ENCODE measurements around the gene MANF.

Gene MANF

DNA sequence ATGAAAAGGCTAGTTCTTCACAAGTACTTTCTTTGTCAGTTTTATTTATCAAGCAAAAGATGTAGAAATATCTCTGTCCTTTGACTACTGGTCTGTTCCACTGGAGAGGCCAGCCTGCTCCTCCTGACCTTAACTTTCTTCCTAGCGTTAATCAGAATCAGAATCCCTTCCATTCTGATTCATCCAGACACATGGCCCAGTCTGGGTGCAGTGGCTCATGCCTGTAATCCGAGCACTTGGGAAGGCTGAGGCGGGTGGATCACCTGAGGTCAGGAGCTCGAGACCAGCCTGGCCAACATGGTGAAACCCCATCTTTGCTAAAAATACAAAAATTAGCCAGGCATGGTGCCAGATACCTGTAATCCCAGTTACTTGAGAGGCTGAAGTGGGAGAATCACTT, 32.0 kb upstream of the MANF start:
- H3K4me3 ChIP-seq (IDR thresholded peaks at IDR 0.05; ENCODE audit: insufficient read depth, low read depth, low read length), result no peak overlapping the region
- H3K4me2 ChIP-seq, result no peak overlapping the region
- H3K9ac ChIP-seq, result no peak overlapping the region
- TF ChIP-seq, protein P1, sequence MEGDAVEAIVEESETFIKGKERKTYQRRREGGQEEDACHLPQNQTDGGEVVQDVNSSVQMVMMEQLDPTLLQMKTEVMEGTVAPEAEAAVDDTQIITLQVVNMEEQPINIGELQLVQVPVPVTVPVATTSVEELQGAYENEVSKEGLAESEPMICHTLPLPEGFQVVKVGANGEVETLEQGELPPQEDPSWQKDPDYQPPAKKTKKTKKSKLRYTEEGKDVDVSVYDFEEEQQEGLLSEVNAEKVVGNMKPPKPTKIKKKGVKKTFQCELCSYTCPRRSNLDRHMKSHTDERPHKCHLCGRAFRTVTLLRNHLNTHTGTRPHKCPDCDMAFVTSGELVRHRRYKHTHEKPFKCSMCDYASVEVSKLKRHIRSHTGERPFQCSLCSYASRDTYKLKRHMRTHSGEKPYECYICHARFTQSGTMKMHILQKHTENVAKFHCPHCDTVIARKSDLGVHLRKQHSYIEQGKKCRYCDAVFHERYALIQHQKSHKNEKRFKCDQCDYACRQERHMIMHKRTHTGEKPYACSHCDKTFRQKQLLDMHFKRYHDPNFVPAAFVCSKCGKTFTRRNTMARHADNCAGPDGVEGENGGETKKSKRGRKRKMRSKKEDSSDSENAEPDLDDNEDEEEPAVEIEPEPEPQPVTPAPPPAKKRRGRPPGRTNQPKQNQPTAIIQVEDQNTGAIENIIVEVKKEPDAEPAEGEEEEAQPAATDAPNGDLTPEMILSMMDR (conservative IDR thresholded peaks at IDR 0.05; ENCODE audit: low read depth, low read length), result no peak
- H4K20me1 ChIP-seq (ENCODE audit: insufficient read depth), result no peaks in the 10 kb centered on the region
- no peak overlapping the region for H3K27ac ChIP-seq
- no peaks in the 10 kb centered on the region for H3K4me1 ChIP-seq (ENCODE audit: low read depth, poor library complexity, severe bottlenecking)
- H3K36me3 ChIP-seq (ENCODE audit: insufficient read depth), result no peaks in the 10 kb centered on the region
- no peak overlapping the region for H2AFZ ChIP-seq (ENCODE audit: low read depth)
- H3K79me2 ChIP-seq (ENCODE audit: insufficient read depth, low read depth), result no peaks in the 10 kb centered on the region
- no peaks in the 10 kb centered on the region for H3K27me3 ChIP-seq (ENCODE audit: insufficient read depth, low read depth)

DNA sequence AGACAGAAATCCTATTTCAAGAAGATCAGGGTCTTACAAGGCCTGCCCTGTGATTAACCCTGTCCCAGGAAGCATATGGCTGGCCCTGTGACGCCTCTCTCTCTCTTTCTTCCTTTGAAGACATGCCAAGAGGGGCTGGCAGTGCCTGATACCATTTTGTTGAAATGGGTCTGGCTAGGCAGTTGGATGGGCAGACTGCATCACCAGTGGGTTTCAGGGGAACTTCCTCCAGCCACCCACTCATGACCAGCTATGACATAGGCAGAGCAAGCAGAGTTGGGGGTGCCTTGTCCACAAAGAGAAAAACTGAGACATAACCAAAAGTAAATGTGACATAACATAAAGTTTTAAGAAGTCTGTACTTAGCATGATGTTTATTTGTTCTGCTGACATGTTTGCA, 31.4 kb upstream of the MANF start:
- no peaks in the 10 kb centered on the region for H3K79me2 ChIP-seq (ENCODE audit: insufficient read depth, low read depth)
- no peaks in the 10 kb centered on the region for H3K4me1 ChIP-seq (ENCODE audit: low read depth, poor library complexity, severe bottlenecking)
- H3K36me3 ChIP-seq (ENCODE audit: insufficient read depth), result no peaks in the 10 kb centered on the region
- H4K20me1 ChIP-seq (ENCODE audit: insufficient read depth), result no peaks in the 10 kb centered on the region
- H3K27me3 ChIP-seq (ENCODE audit: insufficient read depth, low read depth), result no peaks in the 10 kb centered on the region
- no peak overlapping the region for H2AFZ ChIP-seq (ENCODE audit: low read depth)
- H3K27ac ChIP-seq, result no peak overlapping the region
- TF ChIP-seq, protein P1 (conservative IDR thresholded peaks at IDR 0.05; ENCODE audit: low read depth, low read length), result no peak
- no peak overlapping the region for H3K9ac ChIP-seq
- no peak overlapping the region for H3K4me2 ChIP-seq
- H3K4me3 ChIP-seq (IDR thresholded peaks at IDR 0.05; ENCODE audit: insufficient read depth, low read depth, low read length), result no peak overlapping the region

DNA sequence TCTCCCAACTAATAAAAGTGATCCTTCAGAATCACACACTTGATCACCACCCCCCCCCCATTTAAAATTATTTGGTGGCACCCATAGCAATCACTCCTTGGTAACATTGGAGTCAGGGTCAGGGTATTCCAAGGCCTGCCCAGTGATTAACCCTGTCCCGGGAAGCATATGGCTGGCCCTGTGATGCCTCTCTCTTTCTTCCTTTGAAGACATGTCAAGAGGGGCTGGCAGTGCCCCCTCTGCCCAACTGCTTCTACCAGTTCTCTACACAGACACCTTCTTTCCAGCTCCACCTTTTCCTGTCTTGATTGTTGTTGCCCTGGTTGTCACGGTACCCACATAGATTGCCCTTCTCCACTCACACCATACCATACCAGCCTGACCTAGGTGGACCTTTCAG, 30.9 kb upstream of the MANF start:
- Histone ChIP-seq H3K4me1 (ENCODE audit: low read depth, poor library complexity, severe bottlenecking) (no peaks in the 10 kb centered on the region), H2AFZ (ENCODE audit: low read depth) (no peak overlapping the region), H4K20me1 (ENCODE audit: insufficient read depth) (no peaks in the 10 kb centered on the region), H3K9ac (no peak overlapping the region), H3K27me3 (ENCODE audit: insufficient read depth, low read depth) (no peaks in the 10 kb centered on the region), H3K36me3 (ENCODE audit: insufficient read depth) (no peaks in the 10 kb centered on the region), H3K4me2 (no peak overlapping the region), H3K4me3 (IDR thresholded peaks at IDR 0.05; ENCODE audit: insufficient read depth, low read depth, low read length) (no peak overlapping the region), H3K79me2 (ENCODE audit: insufficient read depth, low read depth) (no peaks in the 10 kb centered on the region), H3K27ac (no peak overlapping the region)
- TF ChIP-seq, protein P1 (conservative IDR thresholded peaks at IDR 0.05; ENCODE audit: low read depth, low read length), result no peak

DNA sequence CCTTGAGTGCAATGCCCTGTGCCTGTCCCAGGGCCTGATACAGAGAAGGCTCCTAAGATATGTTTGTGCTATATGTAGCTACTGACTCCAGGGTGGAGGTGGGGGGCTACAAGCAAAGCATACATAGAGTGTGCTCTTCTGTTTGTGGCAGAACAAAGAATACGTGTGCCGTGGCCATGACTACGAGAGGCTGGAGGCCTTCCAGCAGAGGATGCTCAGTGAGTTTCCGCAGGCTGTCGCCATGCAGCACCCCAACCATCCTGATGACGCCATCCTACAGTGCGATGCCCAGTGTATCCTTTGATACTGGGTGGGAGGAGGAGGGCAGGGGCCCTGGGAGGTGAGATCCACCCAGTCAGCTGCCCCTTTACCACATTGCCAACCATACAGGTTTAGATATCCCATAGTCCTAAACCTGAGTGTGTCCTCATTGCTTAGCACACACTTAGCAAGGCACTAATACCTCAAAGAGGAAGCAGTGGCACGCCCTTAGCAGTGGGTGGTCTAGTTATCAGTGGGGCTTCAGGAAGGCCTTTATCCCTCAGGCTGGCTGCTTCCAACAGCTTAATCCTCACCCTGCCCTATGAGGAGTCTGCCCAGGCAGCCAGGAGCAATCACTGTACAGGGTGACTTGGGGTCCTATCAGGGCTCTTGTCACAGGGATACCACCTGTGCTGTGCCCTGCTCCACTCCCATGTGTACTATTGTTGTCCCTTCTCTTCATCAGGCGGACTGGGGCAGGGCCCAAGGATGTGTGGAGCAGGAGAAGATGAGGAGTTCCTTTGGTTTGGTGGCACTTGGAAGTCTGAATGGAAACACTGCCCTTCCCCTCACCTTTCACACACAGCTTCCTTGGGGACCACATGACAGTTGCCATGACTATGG, 30.1 kb upstream of the MANF start:
- no peak overlapping the region for H3K4me3 ChIP-seq (IDR thresholded peaks at IDR 0.05; ENCODE audit: insufficient read depth, low read depth, low read length)
- H3K4me2 ChIP-seq, result no peak overlapping the region
- no peaks in the 10 kb centered on the region for H3K36me3 ChIP-seq (ENCODE audit: insufficient read depth)
- no peaks in the 10 kb centered on the region for H3K27me3 ChIP-seq (ENCODE audit: insufficient read depth, low read depth)
- no peaks in the 10 kb centered on the region for H4K20me1 ChIP-seq (ENCODE audit: insufficient read depth)
- no peaks in the 10 kb centered on the region for H3K4me1 ChIP-seq (ENCODE audit: low read depth, poor library complexity, severe bottlenecking)
- no peak overlapping the region for H3K27ac ChIP-seq
- TF ChIP-seq, protein P1 (conservative IDR thresholded peaks at IDR 0.05; ENCODE audit: low read depth, low read length), result no peak
- H3K79me2 ChIP-seq (ENCODE audit: insufficient read depth, low read depth), result no peaks in the 10 kb centered on the region
- no peak overlapping the region for H2AFZ ChIP-seq (ENCODE audit: low read depth)
- no peak overlapping the region for H3K9ac ChIP-seq
